SH-SY5Y (cell line): Measurements from ENCODE around the gene GALNT13.

ENCODE experiments used
- GATA2 ChIP-seq: IDR thresholded peaks from 2 replicates; pipeline ENCODE4 v1.6.1; 2011; ENCODE audit warnings: mild to moderate bottlenecking, low read depth, low read length
- GATA3 ChIP-seq: IDR thresholded peaks from 2 replicates; pipeline ENCODE4 v1.6.1; 2011; ENCODE audit warnings: low read depth, mild to moderate bottlenecking, low read length, moderate library complexity

GRCh38 chr2:154452906-154453493 is 581.3 kb downstream of the GALNT13 start:
- TF ChIP-seq GATA2: no peak
- TF ChIP-seq GATA3: no peak
